Stimulated activated CD4-positive, alpha-beta T cell treated with anti-CD3 and anti-CD28 coated beads, Interleukin-4, amount 100 ng/mL, for 4 hours (primary cell): Measurements from ENCODE around the gene CYB5R2.

Experiments
- DNase-seq, 2 experiments: peaks; one replicate each; pipeline ENCODE4 v3.0.0-alpha.2; 2020

The CYB5R2 gene

DNA sequence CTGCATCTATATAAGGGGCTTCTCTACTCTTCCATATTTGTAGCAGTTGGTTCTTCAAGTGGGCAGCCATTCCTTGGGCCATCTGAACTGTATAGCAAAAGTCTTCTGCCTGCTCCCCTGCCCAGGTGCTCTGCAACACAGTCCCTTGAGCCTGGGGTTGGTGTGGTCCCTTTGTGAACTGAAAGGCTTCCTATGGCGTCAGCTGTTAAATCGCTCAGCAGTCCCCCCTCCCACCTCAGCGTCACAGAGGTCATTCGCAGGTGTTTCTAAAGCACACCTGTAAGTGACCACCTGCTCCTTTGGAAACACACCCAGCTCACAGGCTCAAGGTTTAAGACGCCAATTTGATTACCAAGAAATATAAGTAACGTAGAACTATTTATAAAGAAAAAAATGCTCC is 37.0 kb downstream of the CYB5R2 start:
- DNase-seq, result no peak

DNA sequence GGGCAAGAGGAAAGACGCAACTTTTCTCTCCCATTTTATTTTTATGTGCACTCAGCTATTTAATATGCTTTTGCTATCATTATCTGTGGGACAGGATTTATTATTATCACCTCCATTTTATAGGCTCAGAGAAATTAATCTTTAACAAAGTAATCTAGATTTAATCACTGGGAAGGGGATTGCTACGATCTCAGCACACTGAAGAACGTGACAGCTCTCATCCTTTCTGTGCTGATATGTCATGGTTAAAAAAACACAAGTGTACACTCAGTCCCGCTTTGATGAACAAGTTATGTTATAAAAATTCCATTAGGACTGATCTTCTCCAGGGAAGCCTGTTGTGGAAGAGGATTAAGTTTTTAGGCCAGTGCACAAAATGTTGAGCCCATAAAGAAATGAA is 37.6 kb downstream of the CYB5R2 start:
- DNase-seq, result no peak

DNA sequence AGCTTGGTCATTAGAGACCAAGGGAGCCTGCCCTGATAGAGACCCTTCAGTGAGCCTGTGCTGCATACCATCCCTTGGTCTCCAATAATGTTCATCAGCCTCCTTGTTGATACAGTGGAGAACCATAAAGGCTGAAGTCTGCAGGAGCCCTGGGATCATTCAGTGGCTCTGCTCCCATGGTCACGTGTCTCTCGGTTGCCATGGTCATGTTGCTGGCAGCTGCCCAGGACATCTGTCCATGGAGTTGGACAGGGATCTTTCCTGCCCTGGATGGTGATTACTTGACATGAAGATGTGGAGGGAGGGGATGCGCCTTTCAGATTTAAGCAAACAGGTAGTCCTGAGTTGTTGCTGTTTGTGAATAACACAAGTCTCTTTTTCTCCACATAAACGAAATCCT is 38.2 kb downstream of the CYB5R2 start:
- no peak for DNase-seq

DNA sequence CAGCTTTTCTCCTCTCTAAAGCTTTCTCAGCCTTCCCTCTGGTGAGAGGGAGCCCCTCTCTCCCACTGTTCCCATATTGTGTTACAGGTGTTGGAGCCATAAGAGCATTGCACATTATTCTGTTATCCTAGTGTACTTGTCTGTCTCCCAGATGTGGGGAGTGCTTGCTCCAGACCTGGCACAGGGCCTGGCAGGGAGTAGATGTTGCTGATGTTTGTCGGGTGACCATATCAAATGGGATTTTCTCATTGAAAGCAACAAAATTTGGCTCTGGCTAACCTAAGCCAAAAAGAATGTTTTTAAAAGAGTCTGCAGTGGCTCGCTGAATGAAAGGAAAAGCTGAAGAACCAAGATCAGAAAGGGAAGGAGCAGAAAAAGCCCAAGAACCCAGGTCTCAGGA is 41.1 kb downstream of the CYB5R2 start:
- DNase-seq, result no peak

DNA sequence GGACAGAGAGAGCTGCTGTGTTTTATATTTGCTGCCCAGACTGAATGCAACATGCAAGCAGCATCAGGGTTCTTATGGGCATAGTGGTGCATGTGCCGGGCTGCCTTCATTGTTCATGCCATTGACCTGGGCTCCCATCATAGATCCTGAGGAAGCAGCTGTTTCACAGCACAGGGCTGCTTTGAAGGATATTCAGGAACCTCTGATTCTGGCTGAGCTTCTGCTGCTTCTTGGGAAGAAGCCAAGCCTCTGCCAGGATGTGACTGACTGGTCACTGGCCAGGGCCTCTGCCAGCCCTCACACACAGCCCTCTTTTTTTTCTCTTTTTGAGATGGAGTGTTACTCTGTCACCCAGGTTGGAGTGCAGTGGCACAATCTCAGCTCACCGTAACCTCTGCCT is 43.3 kb downstream of the CYB5R2 start:
- DNase-seq, result no peak

DNA sequence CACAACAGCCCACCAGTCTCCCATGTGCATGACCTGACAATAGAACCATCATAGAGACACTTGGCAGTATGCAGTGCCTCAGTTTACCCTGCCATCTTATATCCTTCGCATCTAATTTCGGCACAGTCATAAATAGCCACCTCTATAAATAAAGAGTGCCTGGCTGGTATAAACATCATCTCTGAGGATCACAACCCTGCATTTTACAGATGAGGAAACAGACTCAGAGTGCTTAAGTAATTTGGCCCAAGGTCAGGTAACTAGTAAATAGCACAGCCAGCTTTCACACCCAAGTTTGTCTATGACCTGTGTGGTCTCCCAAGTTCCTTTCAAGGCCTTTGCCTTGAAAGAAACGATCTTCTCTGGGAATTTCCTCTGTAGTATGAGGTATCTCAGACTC is 44.6 kb downstream of the CYB5R2 start:
- no peak for DNase-seq

DNA sequence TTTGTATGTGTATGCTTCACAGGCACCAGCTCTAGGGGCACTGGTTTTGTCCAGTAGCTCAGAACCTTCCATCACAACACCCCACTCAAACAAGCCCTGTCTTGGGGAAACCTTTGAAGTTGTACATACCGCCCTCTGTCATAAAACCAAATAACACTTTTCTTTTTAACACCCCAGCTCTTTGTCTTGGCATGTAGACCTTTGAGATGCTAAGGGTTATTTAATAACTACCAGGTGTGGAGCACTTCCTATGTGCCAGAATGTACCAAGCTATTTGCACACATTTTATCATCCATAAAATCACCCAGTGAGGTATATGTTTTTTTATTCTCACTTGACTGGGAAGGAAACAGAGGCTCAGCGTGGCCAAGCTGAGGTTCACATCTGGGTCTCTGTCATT is 50.6 kb downstream of the CYB5R2 start:
- no peak for DNase-seq

DNA sequence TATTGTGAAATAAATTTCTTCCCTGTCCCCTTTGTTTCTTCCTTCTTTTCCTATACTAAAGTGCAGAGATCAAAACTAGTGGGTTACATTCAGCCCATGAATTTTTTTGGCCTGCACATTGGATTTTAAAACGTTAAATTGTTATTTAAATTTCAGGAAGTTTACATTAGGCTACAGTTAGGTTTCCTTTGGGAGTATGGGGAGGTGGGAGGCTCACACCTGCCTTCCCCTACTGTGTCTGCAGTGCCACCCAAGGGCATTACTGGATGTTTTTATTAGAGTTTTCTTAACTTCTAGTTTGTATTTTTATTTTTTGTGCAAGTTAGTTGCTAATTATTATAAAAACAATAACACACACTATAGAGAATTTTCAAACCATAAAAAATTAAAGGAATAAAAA is 51.7 kb downstream of the CYB5R2 start:
- no peak for DNase-seq

DNA sequence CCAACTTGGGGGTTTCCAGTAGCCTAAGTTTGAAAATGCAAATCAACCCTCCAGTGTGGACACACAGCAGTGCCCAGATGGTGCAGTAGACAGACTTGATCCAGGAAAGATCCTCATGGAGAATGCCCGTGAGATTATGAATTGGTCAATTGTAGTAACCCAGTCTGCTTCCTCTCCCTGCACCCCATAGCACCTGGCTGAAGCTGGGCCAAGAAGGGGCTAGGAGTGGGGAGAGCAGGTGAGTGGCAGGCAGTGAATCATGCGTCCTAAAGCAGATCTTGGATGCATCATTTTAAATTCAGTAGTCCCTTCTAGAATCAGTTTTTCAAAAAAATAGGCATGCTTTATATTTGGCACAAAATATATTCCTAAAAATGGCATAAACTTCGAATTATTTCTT is 52.2 kb downstream of the CYB5R2 start:
- DNase-seq, result no peak

DNA sequence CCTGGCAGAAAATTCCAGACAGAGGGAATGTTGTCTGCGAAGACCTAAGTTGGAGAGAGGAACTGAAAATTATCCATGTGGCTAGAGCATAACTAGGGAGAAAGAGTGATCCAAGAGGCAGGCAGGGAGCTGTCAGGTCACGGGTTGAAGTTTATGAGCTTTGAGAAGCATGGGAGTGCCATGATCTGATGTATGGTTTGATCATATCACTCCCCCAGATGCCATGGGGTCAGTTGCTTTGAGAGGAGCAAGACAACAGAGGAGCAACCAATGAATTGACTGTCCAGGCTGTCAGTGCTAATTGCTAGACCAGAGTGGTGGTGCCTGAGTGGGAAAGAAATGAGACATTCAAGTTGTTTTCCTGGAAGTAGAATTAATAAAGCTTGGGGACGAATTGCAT is 54.0 kb downstream of the CYB5R2 start:
- DNase-seq, result no peak

DNA sequence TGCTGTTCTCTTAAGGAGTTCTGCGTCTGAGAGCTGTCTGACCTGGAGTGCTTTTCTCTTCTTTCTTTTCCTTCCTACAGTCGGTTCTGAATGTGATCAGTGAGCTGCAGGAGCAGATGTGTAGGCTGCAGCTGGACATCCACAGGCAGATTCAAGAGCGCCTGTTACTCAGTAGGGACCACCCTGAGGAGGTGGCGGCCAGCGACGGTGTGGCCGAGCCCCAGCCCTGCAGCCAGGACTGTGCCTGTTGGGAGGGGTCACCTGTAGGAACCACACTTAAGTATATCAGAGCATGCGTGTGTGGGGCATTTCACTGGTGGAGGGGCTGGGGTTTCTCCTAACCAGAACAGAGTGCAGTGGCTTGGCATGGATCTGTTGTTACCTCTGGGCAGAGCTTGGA is 56.3 kb downstream of the CYB5R2 start:
- no peak for DNase-seq
